GM18867 (cell line): ENCODE data around the gene CARD11.

ENCODE experiments used
- ATAC-seq: cut with Tn5 transposase; IDR thresholded peaks from one replicate; pipeline ENCODE4 v1.9.1; 2021; ENCODE audit warnings: mild to moderate bottlenecking, moderate library complexity; ENCODE audit not compliant: unreplicated experiment

CARD11 gene

DNA sequence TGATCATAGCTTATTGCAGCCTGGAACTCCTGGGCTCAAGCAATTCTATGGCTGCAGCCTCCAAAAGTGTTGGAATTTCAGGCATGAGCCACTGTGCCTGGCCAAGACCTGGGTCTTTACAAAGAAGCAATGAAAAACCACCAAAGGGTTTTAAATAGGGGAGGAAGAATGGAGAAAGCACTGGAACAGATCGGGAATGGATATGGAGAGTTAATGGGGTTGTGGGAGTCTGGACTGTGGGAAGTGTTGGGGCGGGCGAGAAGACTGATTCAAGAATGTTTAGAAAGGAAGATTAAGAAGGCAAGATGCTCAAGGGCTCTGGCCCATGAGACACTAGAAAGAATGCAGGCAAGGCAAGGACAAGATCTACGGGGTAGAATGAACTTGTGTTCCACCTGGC, 98.5 kb downstream of the CARD11 start:
- ATAC-seq: no peak

DNA sequence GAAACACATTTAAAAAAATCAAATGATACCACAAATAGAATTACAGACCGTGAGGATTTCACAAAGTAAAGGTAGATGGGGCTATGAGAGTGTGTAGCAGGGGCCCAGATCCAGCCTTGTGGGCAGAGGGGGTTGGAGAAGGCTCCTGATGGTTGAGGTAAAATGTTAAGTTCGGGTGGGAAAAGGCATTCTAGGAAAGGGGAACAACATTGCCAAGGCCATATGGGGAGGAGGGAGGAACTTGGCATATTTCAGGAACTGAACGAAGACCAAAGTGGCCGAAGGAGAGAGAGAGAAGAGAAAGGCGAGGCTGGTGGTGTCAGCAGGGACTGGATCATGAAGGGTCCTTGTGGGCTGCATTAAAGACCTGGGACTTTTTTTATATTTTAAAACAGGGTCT, 98.9 kb downstream of the CARD11 start:
- no peak for ATAC-seq

DNA sequence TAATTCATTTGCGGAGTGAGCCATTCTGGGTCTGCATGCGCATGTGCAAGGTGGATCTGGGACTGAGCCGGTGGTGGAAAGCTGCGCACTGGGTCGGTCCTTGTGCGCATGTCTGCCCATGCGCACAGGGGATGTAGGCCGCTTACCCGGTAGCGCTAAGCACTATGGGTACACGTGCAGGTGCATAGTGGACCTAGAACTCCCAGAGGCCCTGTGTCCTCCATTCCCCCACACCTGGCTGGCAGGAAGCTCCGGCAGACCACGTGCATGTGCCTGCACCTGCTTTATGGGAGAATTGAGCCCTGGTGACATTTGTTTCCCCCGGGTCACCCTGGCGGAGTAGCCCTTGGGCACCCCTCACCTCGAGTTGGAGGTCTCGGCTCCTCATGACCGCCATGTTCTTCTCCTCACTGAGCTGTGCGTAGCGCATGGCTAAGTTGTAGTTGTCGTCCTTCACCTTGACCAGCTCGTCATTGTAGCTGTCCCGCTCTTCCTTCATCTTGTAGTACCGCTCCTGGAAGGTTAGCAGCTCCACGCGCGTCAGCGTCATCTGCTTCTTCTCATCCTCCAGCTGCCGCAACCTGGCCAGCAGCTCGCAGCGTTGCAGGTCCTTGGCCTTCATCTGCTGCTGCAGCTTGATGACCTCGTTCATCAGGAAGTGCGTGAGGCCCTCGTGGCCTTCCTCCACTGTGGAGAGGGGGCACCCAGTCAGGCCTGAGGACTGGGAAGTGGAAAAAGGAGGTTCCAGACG, 99.6 kb downstream of the CARD11 start:
- no peak for ATAC-seq

DNA sequence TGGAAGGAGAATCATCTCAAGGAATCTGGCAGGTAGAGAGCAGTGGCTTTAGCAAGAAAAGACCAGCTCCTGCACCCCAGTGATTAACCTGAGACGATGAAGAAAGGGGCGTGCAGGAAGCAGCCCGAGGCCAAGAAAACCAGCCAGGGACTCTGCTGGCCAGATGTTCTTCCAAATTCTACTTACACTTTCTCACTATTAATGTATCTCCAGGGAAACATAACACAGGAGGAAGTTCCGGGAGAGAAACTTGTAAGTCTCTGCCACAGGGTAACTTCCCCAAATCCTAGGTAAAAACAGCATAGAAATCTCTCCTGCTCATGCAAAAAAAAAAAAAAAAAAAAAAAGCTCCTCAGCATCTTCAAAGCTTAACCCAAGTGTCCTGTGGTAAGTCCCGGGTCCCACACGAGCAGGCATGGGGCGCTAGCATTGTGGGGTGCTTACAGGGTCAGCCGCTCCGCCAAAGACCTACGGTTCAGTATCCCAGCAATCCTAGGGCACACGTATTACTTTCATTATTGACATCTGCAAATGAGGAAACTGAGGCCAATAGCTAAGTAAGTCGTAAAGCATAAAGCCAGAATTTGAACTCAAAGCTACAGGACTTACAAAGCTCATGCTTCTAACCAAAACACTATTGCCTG, 102.3 kb downstream of the CARD11 start:
- ATAC-seq: no peak

DNA sequence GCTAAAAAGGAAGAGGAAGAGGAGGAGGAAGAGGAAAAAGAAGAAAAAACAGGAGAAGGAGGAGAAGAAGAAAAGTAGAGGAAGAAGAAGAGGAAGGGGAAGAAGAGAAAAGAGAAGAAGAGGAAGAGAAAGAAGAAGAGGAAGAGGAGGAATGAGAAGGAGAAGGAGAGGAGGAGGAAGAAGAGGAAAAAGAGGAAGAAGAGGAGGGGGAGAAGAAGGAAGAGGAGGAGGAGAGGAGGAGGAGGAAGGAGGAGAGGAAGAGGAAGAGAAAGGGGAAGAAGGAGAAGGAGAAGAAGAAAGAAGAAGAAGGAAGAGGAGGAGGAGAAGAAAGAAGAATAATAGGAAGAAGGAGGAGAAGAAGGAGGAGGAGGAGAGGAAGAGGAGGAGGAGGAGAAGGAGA, 103.2 kb downstream of the CARD11 start:
- ATAC-seq: no peak

DNA sequence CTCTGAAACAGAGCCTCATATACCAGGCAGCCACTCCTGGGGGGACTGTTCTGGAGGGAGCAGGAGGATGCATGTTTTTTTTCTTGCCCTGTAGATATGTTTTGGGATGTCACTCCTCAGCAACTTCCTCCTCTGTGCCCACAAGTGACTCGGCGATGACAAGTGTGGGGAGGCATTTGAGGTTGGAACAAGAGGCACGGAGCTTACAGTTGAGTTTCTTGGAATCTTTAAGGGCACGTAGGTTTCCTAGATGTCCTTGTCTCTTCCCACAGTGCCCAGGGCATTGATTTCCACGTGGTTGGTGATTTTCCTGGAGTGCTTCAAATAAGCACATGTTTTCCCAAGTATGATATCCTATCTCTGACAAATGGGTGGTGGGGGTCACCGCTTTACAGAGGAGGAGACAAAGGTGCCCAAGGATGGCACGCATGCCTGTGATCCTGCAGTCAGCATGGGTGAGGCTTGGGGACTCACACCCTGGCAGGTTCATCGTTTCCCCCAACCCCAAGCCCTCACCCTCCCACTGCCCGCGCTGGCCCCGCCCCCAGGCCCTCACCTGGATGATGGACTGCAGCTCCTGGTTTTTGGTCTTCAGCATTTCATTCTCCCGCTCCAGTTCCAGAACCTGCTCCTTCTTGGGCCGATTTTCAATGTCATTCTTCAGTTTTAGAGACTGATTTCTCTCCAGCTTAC, 104.3 kb downstream of the CARD11 start:
- no peak for ATAC-seq

DNA sequence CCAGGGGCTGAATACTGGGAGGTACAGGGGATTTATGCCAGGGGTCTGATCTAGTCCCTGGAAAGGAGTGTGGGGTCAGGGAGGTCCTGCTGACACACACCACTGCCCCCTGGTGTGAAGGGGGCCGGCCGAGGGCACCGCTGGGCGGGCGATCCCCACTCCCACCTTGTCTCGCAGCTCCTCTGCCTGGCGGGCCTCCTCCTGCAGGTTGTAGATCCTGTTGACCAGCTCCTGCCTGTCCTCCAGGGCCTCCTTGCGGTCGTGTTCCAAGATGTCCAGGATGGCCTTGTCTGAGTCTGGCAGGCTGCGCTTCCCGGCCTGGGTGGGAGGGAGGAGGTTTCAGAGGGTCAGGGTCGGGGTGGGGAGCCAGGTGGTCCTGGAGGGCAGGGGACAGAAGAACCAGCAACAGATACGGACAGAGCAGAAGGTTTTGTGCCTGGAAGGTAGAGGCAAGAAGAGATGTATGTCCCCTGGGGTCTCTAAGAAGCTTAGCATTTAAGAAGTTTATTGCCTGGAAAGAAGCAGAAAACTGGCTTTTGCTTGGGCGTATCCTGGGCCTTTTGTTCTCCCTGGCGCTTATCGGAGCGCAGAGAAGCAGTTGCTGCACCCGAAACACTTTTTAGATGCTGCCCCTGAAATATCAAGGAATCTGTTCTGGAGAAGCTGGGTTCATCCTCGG, 105.0 kb downstream of the CARD11 start:
- ATAC-seq: no peak

DNA sequence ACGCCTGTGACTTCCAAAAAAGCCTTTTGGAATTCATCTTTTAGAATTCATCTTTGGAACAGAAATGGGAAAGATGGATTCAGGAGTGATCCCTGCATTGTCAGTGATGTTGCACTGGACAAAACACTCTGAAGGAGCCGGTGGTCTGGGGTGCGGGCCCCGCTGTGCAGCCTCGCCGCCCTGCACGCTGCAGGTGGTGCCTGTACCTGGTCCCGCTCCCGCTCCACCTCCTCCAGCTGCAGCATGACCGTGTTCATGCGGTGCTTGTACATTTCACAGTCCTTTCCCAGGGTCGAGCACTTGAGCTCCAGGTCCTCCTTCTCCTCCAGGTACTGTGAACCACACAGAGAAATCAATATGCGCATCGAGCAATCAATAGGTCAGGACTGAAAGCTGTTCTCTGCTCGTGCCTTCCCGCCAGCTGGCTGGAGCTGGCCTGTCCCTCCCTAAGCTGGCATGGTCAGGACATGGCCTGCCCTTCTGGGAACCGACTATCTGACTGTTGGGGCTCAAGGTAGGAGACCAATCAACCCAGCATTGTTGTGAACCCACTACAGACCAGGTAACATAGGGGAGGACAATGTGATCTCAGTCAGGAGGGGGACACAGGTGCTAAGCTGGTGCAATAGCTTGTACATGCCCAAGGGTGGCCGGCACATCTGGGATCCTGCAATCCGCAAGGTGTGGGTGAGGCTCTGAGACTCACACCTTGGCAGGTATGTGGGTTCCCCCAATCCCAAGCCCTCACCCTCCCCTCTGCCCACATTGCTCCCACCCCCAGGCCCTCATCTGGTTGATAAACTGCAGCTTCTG, 105.8 kb downstream of the CARD11 start:
- ATAC-seq: no peak

DNA sequence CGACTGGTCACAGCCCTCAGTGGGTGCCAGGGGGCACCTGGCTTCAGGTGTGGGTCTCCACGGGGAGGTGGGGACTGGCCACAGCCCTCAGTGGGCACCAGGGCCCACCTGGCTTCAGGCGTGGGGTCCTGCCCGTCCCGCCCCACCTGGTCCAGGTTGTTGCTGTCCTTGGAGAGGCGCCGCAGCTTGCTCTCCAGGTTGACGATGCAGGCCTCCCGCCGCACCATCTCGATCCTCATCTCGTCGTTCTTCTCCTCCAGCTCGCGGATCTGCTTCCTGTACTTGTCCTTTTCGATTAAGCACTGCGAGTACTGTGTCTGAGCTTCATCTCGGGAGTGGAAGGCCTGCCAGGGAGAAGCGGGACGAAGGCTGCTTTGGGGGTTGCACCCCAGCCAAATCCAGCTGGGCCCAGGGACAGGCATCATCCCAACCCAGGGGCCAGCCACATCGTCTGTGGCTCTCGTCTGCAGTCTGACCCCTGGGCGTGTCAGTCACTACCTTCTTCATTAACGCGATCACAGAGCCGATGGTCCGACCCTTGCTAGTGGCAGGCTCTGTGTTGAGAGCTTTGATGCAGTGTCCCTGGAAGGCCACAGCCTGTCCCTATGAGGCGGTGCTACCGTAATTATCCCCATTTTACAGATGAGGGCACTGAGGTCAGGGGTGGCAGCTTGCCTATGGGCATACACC, 106.6 kb downstream of the CARD11 start:
- no peak for ATAC-seq

DNA sequence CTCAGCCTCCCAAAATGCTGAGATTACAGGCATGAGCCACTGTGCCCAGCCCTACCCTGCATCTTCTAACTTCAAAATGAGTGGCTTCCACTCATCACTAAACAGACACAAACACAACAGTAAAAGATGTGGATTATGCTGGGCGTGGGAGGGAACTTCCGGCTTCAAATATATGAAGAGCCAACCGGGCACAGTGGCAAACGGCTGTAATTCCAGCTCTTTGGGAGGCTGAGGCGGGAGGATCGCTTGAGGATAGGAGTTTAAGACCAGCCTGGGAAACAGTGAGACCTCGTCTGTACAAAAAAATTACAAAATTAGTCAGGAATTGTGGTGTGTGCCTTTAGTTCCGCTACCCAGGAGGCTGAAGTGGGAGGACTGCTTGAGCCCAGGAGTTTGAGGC, 107.4 kb downstream of the CARD11 start:
- no peak for ATAC-seq

DNA sequence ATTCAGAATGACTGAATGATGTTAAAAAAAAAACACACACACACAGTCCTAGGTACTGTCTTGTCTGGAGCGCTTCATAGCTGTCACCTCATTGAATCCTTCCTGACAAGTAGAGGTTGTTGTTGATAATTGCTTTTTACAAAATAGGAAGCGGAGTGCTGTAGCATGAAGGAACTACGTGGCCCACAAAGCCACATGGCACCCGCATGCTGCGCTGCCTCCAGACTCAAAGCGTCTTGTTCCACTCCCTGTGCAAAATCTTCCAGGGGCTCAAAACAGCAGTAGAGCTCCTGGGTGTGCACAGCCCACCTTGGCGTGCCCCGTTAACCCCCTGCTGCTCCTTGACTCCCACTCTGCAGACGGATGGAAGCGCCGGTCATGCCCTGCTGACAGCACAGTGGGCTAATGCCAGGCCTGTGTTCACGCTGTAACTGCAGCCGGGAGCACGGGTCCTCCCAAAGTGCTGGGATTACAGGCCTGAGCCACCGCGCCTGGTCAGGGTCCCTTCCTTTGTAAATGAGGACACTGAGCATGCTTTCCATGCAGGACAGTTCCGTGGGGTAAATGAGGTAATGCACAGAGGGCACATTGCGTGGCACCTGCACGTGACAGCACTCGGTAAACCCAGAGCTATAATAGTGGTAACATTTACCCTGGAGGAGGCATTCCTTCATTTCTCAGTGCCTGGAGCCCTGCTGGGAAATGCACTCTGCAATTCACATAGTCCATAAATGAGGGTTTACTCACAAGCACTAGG, 108.5 kb downstream of the CARD11 start:
- ATAC-seq: no peak

DNA sequence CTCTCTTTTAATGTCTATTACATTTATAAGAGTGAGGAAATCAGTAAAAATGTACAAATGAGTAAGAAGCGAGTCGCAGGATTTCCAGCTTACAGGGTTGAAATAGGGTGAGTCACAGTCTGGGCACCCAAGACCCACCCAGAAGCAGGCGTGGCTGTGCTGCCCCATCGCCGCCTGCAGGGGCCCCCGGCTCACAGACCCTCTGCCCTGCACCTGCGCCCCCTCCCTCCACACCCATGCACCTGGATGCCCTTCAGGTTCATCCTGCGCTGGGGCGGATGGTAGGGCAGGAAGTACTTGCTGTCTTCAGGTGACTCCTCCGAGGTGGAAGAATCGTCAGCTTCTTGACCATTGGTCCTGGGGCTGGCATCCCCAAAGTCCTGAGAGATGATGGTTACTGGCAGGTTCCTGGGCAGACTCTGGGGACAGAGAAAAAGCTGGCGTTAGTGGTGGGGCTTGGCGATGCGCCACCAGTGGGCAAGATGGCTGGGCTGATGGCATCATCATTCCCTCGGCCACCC, 109.4 kb downstream of the CARD11 start:
- no peak for ATAC-seq

DNA sequence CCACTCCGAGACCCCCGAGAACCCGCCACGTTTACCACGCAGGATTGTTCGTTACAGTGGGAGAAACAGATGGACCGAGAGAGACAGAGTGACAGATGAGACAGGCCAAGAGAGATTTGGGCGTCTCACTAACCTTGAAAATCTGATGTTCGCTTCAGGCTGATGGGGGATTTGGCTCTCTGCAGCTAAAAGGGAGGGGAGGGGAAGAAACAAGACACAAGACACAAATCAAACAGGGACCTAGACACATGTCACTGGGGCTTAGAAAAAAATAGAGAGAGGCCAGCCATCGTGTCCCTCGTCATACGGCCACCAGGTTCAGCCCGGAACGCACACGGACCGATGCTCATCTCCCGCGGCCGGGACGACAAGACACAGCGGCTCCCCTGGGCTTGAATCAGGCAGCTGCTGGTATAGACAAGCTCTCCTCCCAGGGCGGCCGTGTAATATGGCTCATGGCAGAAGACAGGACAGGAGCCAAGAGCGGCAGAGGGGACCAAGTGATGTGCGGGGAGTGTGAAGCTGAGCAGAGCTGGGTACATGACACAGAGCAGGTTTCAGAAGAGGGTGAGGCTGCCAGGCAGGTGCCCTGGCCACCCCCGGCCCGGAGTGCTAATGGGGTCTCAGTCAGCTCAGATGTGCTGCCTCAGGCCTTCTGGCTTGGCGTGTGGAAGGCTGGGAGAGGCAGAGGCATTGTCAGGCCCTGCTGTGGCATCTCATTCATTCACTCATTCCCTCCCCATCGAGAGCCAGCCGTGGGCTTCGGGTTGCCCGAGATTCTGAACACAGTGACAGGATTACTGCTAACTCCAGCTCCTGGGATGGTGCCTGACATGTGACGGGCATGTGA, 111.0 kb downstream of the CARD11 start:
- ATAC-seq: no peak

DNA sequence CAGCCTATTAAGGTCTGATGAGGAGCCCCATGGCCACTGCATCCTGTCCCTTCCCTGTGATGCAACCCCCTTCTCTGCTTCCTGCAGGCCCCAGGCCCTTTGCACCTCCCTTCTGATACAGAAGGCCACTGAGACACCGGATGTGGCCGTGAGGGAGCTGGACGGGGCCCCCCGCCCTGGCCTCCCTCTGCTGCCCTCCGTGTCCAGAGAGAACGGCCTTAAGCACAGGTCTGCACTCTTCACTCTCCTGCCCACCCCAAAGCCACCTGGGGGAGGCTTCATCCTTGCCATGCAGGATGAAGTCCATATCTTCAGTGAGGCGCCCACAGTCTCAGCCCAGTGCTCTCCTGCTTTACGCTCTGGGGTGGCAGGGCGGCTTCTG, 112.6 kb downstream of the CARD11 start:
- ATAC-seq: no peak

DNA sequence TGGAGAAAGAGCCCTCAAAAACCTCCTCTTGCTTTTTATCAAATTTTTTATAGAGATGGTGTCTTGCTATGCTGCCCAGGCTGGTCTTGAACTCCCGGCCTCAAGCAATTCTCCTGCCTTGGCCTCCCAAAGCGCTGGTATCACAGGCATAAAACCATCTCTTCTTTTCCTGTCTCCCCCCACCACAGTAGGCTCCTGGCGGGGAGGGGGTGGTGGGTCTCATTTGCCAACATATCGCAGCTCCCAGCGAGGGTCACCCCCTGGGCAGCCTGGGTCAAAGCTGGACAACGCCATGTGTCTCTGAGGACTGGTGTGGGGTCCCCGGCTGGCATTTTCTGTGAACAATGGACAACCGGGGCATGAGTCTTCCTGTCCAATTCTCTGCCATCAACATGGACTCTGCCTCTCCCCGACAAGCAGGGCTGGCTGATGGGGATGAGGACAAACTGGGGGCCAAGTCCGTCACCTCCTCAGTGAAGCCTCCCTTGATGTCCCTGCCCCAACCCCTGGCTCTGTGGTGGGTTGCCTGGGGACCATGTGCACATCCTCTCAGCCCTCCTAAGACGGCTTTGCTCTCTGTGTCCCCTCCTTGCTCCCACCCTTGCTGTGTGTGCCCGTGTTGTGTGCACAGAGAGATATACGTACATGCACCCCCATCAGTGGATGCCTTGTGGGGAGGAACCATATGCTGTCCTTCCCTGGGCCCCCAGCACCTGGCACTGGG, 113.2 kb downstream of the CARD11 start:
- no peak for ATAC-seq

DNA sequence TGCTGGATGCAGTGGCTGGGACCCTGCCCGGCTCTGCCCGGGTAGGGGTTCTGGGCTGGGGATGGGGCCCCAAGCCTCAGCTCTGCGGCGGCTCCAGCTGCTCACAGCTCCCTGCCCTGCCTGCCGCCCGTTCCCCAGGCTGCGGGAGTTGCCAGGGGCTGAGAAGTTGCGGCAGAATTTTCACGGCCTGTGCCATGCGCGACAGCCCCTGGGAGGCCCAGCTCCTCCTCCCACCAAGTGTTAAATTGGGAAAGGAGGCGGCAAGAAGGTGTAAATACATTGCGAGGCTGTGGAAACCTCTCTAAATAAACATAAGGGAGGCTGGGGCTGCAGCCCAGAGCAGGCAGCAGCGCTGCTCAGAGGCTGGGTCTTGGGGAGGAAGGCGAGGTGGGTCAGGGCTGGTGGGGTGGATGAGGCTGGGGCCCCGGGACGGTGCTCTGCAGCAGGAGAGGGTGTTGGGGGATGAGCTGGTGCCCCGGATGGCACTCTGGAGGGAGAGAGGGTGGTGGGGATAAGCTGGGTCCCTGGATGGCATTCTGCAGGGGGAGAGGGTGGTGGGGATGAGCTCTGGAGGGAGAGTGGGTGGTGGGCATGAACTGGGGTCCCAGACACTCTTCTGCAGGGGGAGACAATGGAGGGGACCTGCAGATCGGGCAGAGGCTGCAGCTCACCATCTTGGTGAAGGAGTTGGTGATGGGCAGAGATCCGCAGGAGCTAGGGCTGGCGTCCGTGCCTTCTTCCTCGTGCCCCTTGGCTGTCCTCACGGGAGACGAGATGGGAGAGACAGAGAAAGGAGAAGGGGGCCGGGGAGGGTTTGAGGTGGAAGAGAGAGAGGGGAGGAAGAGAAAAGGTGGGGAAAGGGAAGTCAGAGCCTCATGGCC, 114.1 kb downstream of the CARD11 start:
- ATAC-seq: no peak
